IMR-90 (cell line): Measurements from ENCODE around the gene MTHFSD. TPM values are rescaled to one million over a fixed set of nuclear protein-coding genes. Genes with fewer than 3 reads are reported as not detected.
A peak's percentile ranks its signal among the peaks of the same experiment; 100 is the strongest.

ENCODE experiments used
- ATAC-seq: fragments of 200-7000 bp; cut with Tn5 transposase; 2 replicates; pipeline ENCODE4 v1.9.1; 2020; ENCODE audit warnings: low read depth, mild to moderate bottlenecking, moderate library complexity
- BruUV-seq: library from RNA; stranded (reverse); fragments of 400-500 nt; replicated peaks from 2 replicates; lab custom pipeline; 2021; lab: Mats Ljungman, UMichigan
- CTCF ChIA-PET: fragments of 300-600 bp; formaldehyde crosslinking; extraction: SDS; loops from one replicate; lab custom pipeline; 2021; ENCODE audit warnings: antibody characterized with exemption; lab: Yijun Ruan, JAX
- POLR2A ChIA-PET: fragments of 300-600 bp; sonication (Branson Sonifier 250); formaldehyde crosslinking; loops from one replicate; lab custom pipeline; 2022; ENCODE audit warnings: antibody characterized with exemption; ENCODE audit not compliant: unreplicated experiment; lab: Charles Lee
- DNase-seq: peaks from one replicate; pipeline ENCODE4 v3.0.0; 2013
- H2AFZ ChIP-seq: replicated peaks from 2 replicates; pipeline ENCODE3; 2013; ENCODE audit warnings: low read length, mild to moderate bottlenecking; ENCODE audit not compliant: poor library complexity
- H2AK5ac ChIP-seq: 2 replicates; pipeline ENCODE4 v1.6.1; 2013; ENCODE audit warnings: low read depth, low read length, inconsistent platforms
- H2AK9ac ChIP-seq: replicated peaks from 2 replicates; pipeline ENCODE3; 2013; ENCODE audit warnings: mild to moderate bottlenecking, low read depth, low read length, moderate library complexity; ENCODE audit not compliant: poor library complexity
- H2BK120ac ChIP-seq: 2 replicates; pipeline ENCODE4 v1.6.1; 2013; ENCODE audit warnings: low read depth, low read length, inconsistent platforms
- H2BK15ac ChIP-seq: 3 replicates; pipeline ENCODE4 v1.6.1; 2013; ENCODE audit warnings: low read depth, low read length, inconsistent platforms
- H2BK20ac ChIP-seq: 2 replicates; pipeline ENCODE4 v1.6.1; 2013; ENCODE audit warnings: low read depth, mild to moderate bottlenecking, inconsistent platforms, low read length, moderate library complexity
- H2BK5ac ChIP-seq: 2 replicates; pipeline ENCODE4 v1.6.1; 2013; ENCODE audit warnings: mild to moderate bottlenecking, low read depth, low read length, inconsistent platforms; ENCODE audit not compliant: poor library complexity, severe bottlenecking
- H3K14ac ChIP-seq: replicated peaks from 2 replicates; pipeline ENCODE4 v1.6.1; 2013; ENCODE audit warnings: low read depth, low read length, inconsistent platforms
- H3K18ac ChIP-seq: 2 replicates; pipeline ENCODE4 v1.6.1; 2013; ENCODE audit warnings: low read depth, low read length, control low read depth
- H3K23ac ChIP-seq: 2 replicates; pipeline ENCODE4 v1.6.1; 2013; ENCODE audit warnings: low read depth, low read length, inconsistent platforms
- H3K27ac ChIP-seq: 2 replicates; pipeline ENCODE4 v1.5.1; 2013; ENCODE audit warnings: mild to moderate bottlenecking, control low read depth, low read length; ENCODE audit not compliant: insufficient read depth
- H3K27me3 ChIP-seq: 2 replicates; pipeline ENCODE4 v1.6.1; 2013; ENCODE audit warnings: low read length; ENCODE audit not compliant: control insufficient read depth, insufficient read depth
- H3K36me3 ChIP-seq: 2 replicates; pipeline ENCODE4 v1.6.1; 2013; ENCODE audit warnings: low read length, mixed read lengths; ENCODE audit not compliant: control insufficient read depth, insufficient read depth
- H3K4ac ChIP-seq: 2 replicates; pipeline ENCODE4 v1.6.1; 2013; ENCODE audit warnings: low read depth, low read length, inconsistent platforms
- H3K4me1 ChIP-seq: 2 replicates; pipeline ENCODE4 v1.6.1; 2013; ENCODE audit warnings: low read length, mixed read lengths; ENCODE audit not compliant: control insufficient read depth, insufficient read depth
- H3K4me2 ChIP-seq: 2 replicates; pipeline ENCODE4 v1.6.1; 2013; ENCODE audit warnings: low read depth, mild to moderate bottlenecking, control low read depth, low read length, moderate library complexity
- H3K4me3 ChIP-seq: 2 replicates; pipeline ENCODE4 v1.5.1; 2013; ENCODE audit warnings: low read depth, mild to moderate bottlenecking, control low read depth, low read length, moderate library complexity; ENCODE audit not compliant: insufficient read depth
- H3K56ac ChIP-seq: 2 replicates; pipeline ENCODE4 v1.6.1; 2013; ENCODE audit warnings: low read length, inconsistent platforms; ENCODE audit not compliant: insufficient read depth; ENCODE audit errors: extremely low read depth
- H3K79me1 ChIP-seq, 2 experiments: 2 replicates each; pipeline ENCODE4 v1.6.1; 2013; ENCODE audit warnings: low read length in 2 of 2, inconsistent platforms in 1 of 2, low read depth in 1 of 2
- H3K9ac ChIP-seq: 2 replicates; pipeline ENCODE4 v1.6.1; 2013; ENCODE audit warnings: low read depth, low read length, control low read depth
- H3K9me1 ChIP-seq: 2 replicates; pipeline ENCODE4 v1.6.1; 2013; ENCODE audit warnings: low read length, inconsistent platforms; ENCODE audit not compliant: insufficient read depth
- H3K9me3 ChIP-seq: 2 replicates; pipeline ENCODE4 v1.6.1; 2013; ENCODE audit warnings: low read length; ENCODE audit not compliant: control insufficient read depth, insufficient read depth
- H4K20me1 ChIP-seq: 2 replicates; pipeline ENCODE4 v1.6.1; 2013; ENCODE audit warnings: low read length, inconsistent platforms; ENCODE audit not compliant: insufficient read depth
- H4K5ac ChIP-seq: 2 replicates; pipeline ENCODE4 v1.6.1; 2013; ENCODE audit warnings: mild to moderate bottlenecking, low read depth, low read length, control low read depth
- H4K8ac ChIP-seq, 2 experiments: 2 replicates each; pipeline ENCODE4 v1.6.1; 2013; ENCODE audit warnings: low read depth in 2 of 2, low read length in 2 of 2, control low read depth in 1 of 2, inconsistent platforms in 1 of 2
- H4K91ac ChIP-seq: 2 replicates; pipeline ENCODE4 v1.6.1; 2013; ENCODE audit warnings: low read depth, low read length, inconsistent platforms; ENCODE audit not compliant: insufficient read depth
- BHLHE40 ChIP-seq: fragments of 150-350 bp; IDR thresholded peaks from 2 replicates; pipeline ENCODE4 v1.6.1; 2016; ENCODE audit warnings: mild to moderate bottlenecking, low read depth, low read length
- CEBPB ChIP-seq: IDR thresholded peaks from 2 replicates; pipeline ENCODE4 v1.6.1; 2012; ENCODE audit warnings: low read depth, low read length, improper control_type of control experiment
- CHD1 ChIP-seq: IDR thresholded peaks from 2 replicates; pipeline ENCODE4 v1.6.1; 2012; ENCODE audit warnings: low read depth, low read length, improper control_type of control experiment
- CTCF ChIP-seq: conservative IDR thresholded peaks from 2 replicates; pipeline ENCODE4 v1.5.1; 2012; ENCODE audit warnings: mild to moderate bottlenecking, low read depth, low read length, improper control_type of control experiment
- ELK1 ChIP-seq: fragments of 150-350 bp; IDR thresholded peaks from 2 replicates; pipeline ENCODE4 v1.6.1; 2016; ENCODE audit warnings: low read depth, mild to moderate bottlenecking, low read length, moderate library complexity, borderline replicate concordance
- FOS ChIP-seq: fragments of 150-350 bp; IDR thresholded peaks from 2 replicates; pipeline ENCODE4 v1.6.1; 2016; ENCODE audit warnings: low read depth, low read length
- MAFK ChIP-seq: IDR thresholded peaks from 2 replicates; pipeline ENCODE4 v1.6.1; 2012; ENCODE audit warnings: low read depth, low read length, improper control_type of control experiment
- MAZ ChIP-seq: IDR thresholded peaks from 2 replicates; pipeline ENCODE4 v1.6.1; 2012; ENCODE audit warnings: low read depth, mild to moderate bottlenecking, low read length, improper control_type of control experiment, moderate library complexity, borderline replicate concordance
- MXI1 ChIP-seq: IDR thresholded peaks from 2 replicates; pipeline ENCODE4 v1.6.1; 2012; ENCODE audit warnings: low read depth, mild to moderate bottlenecking, low read length, moderate library complexity, borderline replicate concordance
- NFE2L2 ChIP-seq: fragments of 150-350 bp; IDR thresholded peaks from 2 replicates; pipeline ENCODE4 v1.6.1; 2016; ENCODE audit warnings: low read depth, mild to moderate bottlenecking, low read length
- POLR2A ChIP-seq: IDR thresholded peaks from 2 replicates; pipeline ENCODE4 v1.6.1; 2012; ENCODE audit warnings: mild to moderate bottlenecking, low read depth, low read length
- RAD21 ChIP-seq: IDR thresholded peaks from 2 replicates; pipeline ENCODE4 v1.6.1; 2012; ENCODE audit warnings: low read length, improper control_type of control experiment
- RCOR1 ChIP-seq: IDR thresholded peaks from 2 replicates; pipeline ENCODE4 v1.6.1; 2012; ENCODE audit warnings: mild to moderate bottlenecking, low read length, improper control_type of control experiment; ENCODE audit not compliant: insufficient replicate concordance
- RFX5 ChIP-seq: IDR thresholded peaks from 2 replicates; pipeline ENCODE4 v1.8.0; 2012; ENCODE audit warnings: low read depth, mild to moderate bottlenecking, low read length, moderate library complexity
- SMC3 ChIP-seq: fragments of 150-350 bp; IDR thresholded peaks from 2 replicates; pipeline ENCODE4 v1.6.1; 2016; ENCODE audit warnings: low read depth, mild to moderate bottlenecking, antibody characterized with exemption, low read length, moderate library complexity
- WGBS, 2 experiments: methylation state at CpG; one replicate each; pipeline versions ENCODE4 v1.1.5 to v1.1.7; 2013; ENCODE audit warnings: missing lambda C conversion rate in 2 of 2; ENCODE audit not compliant: insufficient read length in 1 of 2; ENCODE audit errors: extremely low coverage in 2 of 2; 5-methylcytosine and 5-hydroxymethylcytosine counted together
- dilution Hi-C: fragments of 300-500 bp; cut with HindIII; formaldehyde crosslinking; loops from one replicate; pipeline ENCODE4 v1.14.3; 2018; ENCODE audit warnings: low sequenced_read_pairs; ENCODE audit not compliant: unreplicated experiment
- in situ Hi-C: fragments of 300-500 bp; cut with MboI; formaldehyde crosslinking; loops from 3 replicates; pipeline ENCODE4 v1.14.3; 2019; ENCODE audit warnings: low sequenced_read_pairs, inconsistent platforms, mixed read lengths
- intact Hi-C: fragments of 100-400 bp; cut with micrococcal nuclease; formaldehyde crosslinking; loops from 2 replicates; pipeline ENCODE4 v1.10.0; 2022
- polyA plus RNA-seq, 3 experiments: library from polyadenylated mRNA; depleted of rRNA; stranded (reverse); fragments of >200 nt; gene quantifications; 2 replicates each; pipeline ENCODE4 v1.2.3, GENCODE V29; 2012; ENCODE audit warnings: low replicate concordance in 1 of 3
- total RNA-seq: library from RNA; depleted of rRNA; stranded (reverse); fragments of >200 nt; gene quantifications from 2 replicates; pipeline ENCODE4 v1.2.3, GENCODE V29; 2012
- TF ChIP-seq, protein P1 (sequence below): fragments of 150-350 bp; IDR thresholded peaks from 2 replicates; pipeline ENCODE4 v1.6.1; 2017; ENCODE audit warnings: mild to moderate bottlenecking, antibody characterized with exemption, low read length, low read depth

The MTHFSD gene
- total and polyA plus RNA-seq, 2 of the 4 experiments (the other 2 are of a cell fraction) = 8.2 to 16.8 TPM

- intact Hi-C loops (no loop called here), in situ Hi-C loops (no loop called here)
Measured at GRCh38 chr16:86556576-86556975, 1.5 kb upstream of the MTHFSD start.

More at GRCh38 chr16:86556576-86556975, 1.5 kb upstream of the MTHFSD start:
- Histone ChIP-seq H2AK5ac (no peak overlapping the region), H4K8ac (peak overlapping the region in 1 of 2 experiments; percentile 96; a peak in 1 of 4 replicates), H3K27ac (no peak overlapping the region), H3K4ac (no peak overlapping the region), H3K56ac (no peak overlapping the region), H3K36me3 (peaks cover 6% of the 10 kb centered on the region), H3K27me3 (no peaks in the 10 kb centered on the region), H4K91ac (no peak overlapping the region), H2AFZ (peak overlapping the region; percentile 26), H3K9me3 (no peaks in the 10 kb centered on the region), H2BK5ac (no peak overlapping the region), H2AK9ac (no peak overlapping the region), H4K20me1 (no peaks in the 10 kb centered on the region), H2BK15ac (no peak overlapping the region), H3K18ac (no peak overlapping the region), H3K4me3 (no peak overlapping the region), H3K9ac (no peak overlapping the region), H3K9me1 (peaks cover 7% of the 10 kb centered on the region), H2BK120ac (no peak overlapping the region), H2BK20ac (no peak overlapping the region), H3K4me1 (peaks cover 7% of the 10 kb centered on the region; the same call in 1 of the 2 replicates), H3K79me1 (peaks cover 18 to 35% of the 10 kb centered on the region in 2 experiments), H4K5ac (no peak overlapping the region), H3K14ac (no peak overlapping the region), H3K23ac (no peak overlapping the region), H3K4me2 (no peak overlapping the region)
- ChIA-PET CTCF (no interaction called here), POLR2A (no interaction called here)
- DNase-seq (no peak), ATAC-seq (no peak)
- BruUV-seq = no TSS peak
- dilution Hi-C loops = no loop called here
- no CpG with 5 or more reads among the region's 5 CpGs for WGBS, 2 experiments
- TF ChIP-seq RCOR1 (no peak), RAD21 (no peak), POLR2A (no peak), MAFK (no peak), FOS (no peak), CTCF (no peak), MXI1 (no peak), NFE2L2 (no peak), BHLHE40 (no peak), MAZ (no peak), CEBPB (no peak), ELK1 (no peak), RFX5 (no peak), SMC3 (no peak), CHD1 (no peak)
- TF ChIP-seq, protein P1, sequence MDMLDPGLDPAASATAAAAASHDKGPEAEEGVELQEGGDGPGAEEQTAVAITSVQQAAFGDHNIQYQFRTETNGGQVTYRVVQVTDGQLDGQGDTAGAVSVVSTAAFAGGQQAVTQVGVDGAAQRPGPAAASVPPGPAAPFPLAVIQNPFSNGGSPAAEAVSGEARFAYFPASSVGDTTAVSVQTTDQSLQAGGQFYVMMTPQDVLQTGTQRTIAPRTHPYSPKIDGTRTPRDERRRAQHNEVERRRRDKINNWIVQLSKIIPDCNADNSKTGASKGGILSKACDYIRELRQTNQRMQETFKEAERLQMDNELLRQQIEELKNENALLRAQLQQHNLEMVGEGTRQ = no peak
